Measurements from ENCODE around the gene ANKMY1. TPM values are rescaled to one million over a fixed set of nuclear protein-coding genes. Genes with fewer than 3 reads are reported as not detected.

ANKMY1 gene
- total and polyA plus RNA-seq, 2 of the 13 experiments (the other 11 are each of a cell fraction or from before 2014, with no cell fraction given) = 11.7 to 18.8 TPM

DNA sequence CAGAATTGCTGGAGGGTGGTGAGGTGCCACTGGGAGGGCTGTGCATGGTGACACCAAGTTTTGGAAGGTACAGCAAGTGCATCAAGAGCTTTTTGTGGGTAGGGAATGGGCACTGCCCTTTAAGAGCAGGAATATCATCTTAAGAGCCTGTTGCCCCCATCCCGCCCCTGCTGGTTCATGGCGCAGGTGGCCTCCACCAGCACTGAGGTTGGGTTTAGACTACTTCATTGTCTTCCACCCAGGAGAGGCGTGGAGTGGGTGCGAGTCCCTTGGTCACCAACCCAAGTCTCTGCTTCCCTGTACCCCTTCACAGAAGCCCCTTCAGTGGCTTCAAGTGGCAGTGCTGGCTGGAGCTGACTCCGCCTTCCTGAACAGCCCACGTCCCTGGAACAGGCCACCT lies 18.2 kb upstream of the ANKMY1 start (continued):
- TF ChIP-seq IRX3 (CRISPR knock-in tag; IDR thresholded peaks at IDR 0.05; ENCODE audit: borderline replicate concordance, low read depth) (no peak), ZNF124 (CRISPR knock-in tag; IDR thresholded peaks at IDR 0.05) (no peak), ZNF557 (CRISPR knock-in tag; IDR thresholded peaks at IDR 0.05) (no peak), ZFY (CRISPR knock-in tag; IDR thresholded peaks at IDR 0.05) (no peak)
- TF ChIP-seq, protein P1, sequence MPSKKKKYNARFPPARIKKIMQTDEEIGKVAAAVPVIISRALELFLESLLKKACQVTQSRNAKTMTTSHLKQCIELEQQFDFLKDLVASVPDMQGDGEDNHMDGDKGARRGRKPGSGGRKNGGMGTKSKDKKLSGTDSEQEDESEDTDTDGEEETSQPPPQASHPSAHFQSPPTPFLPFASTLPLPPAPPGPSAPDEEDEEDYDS (CRISPR knock-in tag; IDR thresholded peaks at IDR 0.05) = no peak
- TF ChIP-seq, protein P2, sequence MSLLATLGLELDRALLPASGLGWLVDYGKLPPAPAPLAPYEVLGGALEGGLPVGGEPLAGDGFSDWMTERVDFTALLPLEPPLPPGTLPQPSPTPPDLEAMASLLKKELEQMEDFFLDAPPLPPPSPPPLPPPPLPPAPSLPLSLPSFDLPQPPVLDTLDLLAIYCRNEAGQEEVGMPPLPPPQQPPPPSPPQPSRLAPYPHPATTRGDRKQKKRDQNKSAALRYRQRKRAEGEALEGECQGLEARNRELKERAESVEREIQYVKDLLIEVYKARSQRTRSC (CRISPR knock-in tag; IDR thresholded peaks at IDR 0.05; ENCODE audit: low read depth) = no peak

DNA sequence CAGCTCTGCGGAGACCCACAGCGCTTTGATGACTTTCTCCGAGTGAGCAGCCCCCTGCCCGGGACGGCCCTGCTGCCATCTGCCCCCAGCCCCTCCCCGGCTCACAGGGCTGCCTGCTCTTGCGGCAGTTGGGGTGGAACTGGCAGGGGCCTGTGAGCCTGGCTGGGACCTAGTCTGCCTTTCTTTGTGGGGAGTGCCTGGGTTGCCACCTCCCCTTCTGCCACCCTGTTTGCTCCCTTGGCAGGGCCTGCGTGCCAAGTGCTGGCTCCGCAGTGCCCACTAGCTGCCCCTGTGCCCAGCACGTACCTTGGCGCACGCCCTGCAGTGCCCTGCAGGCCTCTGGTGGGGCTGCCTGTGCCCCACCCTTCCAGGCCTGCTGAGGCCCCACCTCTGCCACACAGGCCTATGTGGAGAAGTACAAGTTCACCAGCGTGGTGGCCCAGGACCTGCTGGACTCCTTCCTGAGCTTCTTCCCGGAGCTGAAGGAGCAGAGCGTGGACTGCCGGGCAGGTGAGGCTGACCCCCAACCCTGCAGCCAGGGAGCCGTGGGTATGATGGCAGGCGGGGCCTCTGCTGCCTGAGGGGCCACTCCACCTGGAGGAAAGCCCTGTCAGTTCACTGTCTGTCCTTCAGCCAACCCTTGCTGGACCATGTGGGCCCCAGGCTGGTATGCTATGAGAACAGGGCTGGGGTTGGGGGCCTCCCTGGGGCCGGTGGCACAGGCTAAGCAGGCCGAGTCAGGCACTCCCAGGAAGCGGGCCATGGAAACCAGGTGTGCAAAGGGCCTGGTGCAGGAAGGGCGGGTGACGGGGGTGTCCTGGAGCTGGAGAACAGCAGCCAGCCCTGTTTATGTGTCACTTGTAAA lies 17.5 kb upstream of the ANKMY1 start:
- ATAC-seq (no peak), DNase-seq (ENCODE audit: low spot score) (no peak), FAIRE-seq (no peak)
- H3K4me1 ChIP-seq (ENCODE audit: insufficient read depth, low read length) = peaks cover 27% of the 10 kb centered on the region
- H3K4me2 ChIP-seq (ENCODE audit: low read depth, low read length) = no peak overlapping the region
- peaks cover 0 to 14% of the 10 kb centered on the region in 2 experiments; a peak in 3 of 5 replicates for H3K36me3 ChIP-seq (replicated peaks in 1 of 2; ENCODE audit: control insufficient read depth in 1 of 2, insufficient read depth in 2 of 2, low read length in 2 of 2)
- H3K4me3 ChIP-seq (replicated peaks in 1 of 3; ENCODE audit: insufficient read depth in 1 of 3, low read depth in 2 of 3, low read length in 3 of 3) = no peak overlapping the region
- no peaks in the 10 kb centered on the region for H3K9me3 ChIP-seq (ENCODE audit: low read length)
- BruUV-seq (replicated peaks) = no TSS peak
- intact Hi-C loops (cut with micrococcal nuclease; ENCODE audit: unreplicated experiment) (no loop called here), in situ Hi-C loops (cut with HindIII; ENCODE audit: extremely low pct_ligation_motif_present, low pct_unique_long_range_greater_than_20kb) (no loop called here)
- H3K27me3 ChIP-seq (ENCODE audit: control insufficient read depth in 1 of 2, insufficient read depth in 2 of 2, low read length in 2 of 2) = no peaks in the 10 kb centered on the region
- H2AFZ ChIP-seq (ENCODE audit: low read length) = no peak overlapping the region
- no peak overlapping the region for H3K9ac ChIP-seq (ENCODE audit: insufficient read depth, low read depth, low read length)
- H3K27ac ChIP-seq (ENCODE audit: extremely low read length, insufficient read depth, low read length) = no peak overlapping the region
- ChIA-PET CTCF (ENCODE audit: low intra/inter-chr PET ratio, low total read pairs) (no interaction called here), POLR2A (interaction anchor here (1.1 to 3.2 kb wide), 3 partner anchors 9 to 29 kb away, joined by 3 to 11 read pairs (median 5); partner anchors contain the start of gene CAPN10)
- peaks cover 3% of the 10 kb centered on the region; the same call in 1 of the 2 replicates for H4K20me1 ChIP-seq (ENCODE audit: insufficient read depth, low read length)
- 90% methylated on average over 15 of the region's 23 CpGs for WGBS (ENCODE audit: low lambda C conversion rate)
- no peaks in the 10 kb centered on the region for H3K79me2 ChIP-seq (ENCODE audit: insufficient read depth, low read length)
- TF ChIP-seq ZNF652 (CRISPR knock-in tag; IDR thresholded peaks at IDR 0.05; ENCODE audit: borderline replicate concordance, low read depth) (no peak), SSRP1 (CRISPR knock-in tag; IDR thresholded peaks at IDR 0.05) (0 out of 2 replicates have a peak, but pooled peaks have one; percentile 59), PAF1 (CRISPR knock-in tag; IDR thresholded peaks at IDR 0.05) (0 out of 2 replicates have a peak, but pooled peaks have one; percentile 49), FOXM1 (CRISPR knock-in tag; IDR thresholded peaks at IDR 0.05) (no peak), ZNF776 (CRISPR knock-in tag; IDR thresholded peaks at IDR 0.05) (0 out of 2 replicates have a peak, but pooled peaks have one; percentile 43), KDM5B (CRISPR knock-in tag; IDR thresholded peaks at IDR 0.05; ENCODE audit: borderline replicate concordance) (0 out of 2 replicates have a peak, but pooled peaks have one; percentile 45), ZNF883 (CRISPR knock-in tag; IDR thresholded peaks at IDR 0.05; ENCODE audit: not compliant biosample characterization) (peak; percentile 58), ZC3H13 (CRISPR knock-in tag; IDR thresholded peaks at IDR 0.05) (0 out of 2 replicates have a peak, but pooled peaks have one; percentile 31), AGO2 (optimal IDR thresholded peaks at IDR 0.05; ENCODE audit: low read depth, low read length) (peak; percentile 75), WIZ (CRISPR knock-in tag; IDR thresholded peaks at IDR 0.05) (no peak), FOXA1 (IDR thresholded peaks at IDR 0.05) (no peak), FOXA1 (CRISPR knock-in tag; IDR thresholded peaks at IDR 0.05) (no peak)
- TF ChIP-seq, protein P3, sequence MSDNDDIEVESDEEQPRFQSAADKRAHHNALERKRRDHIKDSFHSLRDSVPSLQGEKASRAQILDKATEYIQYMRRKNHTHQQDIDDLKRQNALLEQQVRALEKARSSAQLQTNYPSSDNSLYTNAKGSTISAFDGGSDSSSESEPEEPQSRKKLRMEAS (IDR thresholded peaks at IDR 0.05) = no peak
- TF ChIP-seq, protein P4, sequence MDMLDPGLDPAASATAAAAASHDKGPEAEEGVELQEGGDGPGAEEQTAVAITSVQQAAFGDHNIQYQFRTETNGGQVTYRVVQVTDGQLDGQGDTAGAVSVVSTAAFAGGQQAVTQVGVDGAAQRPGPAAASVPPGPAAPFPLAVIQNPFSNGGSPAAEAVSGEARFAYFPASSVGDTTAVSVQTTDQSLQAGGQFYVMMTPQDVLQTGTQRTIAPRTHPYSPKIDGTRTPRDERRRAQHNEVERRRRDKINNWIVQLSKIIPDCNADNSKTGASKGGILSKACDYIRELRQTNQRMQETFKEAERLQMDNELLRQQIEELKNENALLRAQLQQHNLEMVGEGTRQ (IDR thresholded peaks at IDR 0.05; ENCODE audit: low read depth, low read length) = no peak
- TF ChIP-seq, protein P4 (CRISPR knock-in tag; IDR thresholded peaks at IDR 0.05; ENCODE audit: borderline replicate concordance) = no peak

Measured in HepG2 (cell line).